Stimulated activated CD4-positive, alpha-beta T cell treated with anti-CD3 and anti-CD28 coated beads, Interleukin-4, amount 100 ng/mL, for 4 hours (primary cell): ENCODE measurements around the gene FADS6.

Experiments
- DNase-seq, 2 experiments: peaks; one replicate each; pipeline ENCODE4 v3.0.0-alpha.2; 2020

The FADS6 gene

DNA sequence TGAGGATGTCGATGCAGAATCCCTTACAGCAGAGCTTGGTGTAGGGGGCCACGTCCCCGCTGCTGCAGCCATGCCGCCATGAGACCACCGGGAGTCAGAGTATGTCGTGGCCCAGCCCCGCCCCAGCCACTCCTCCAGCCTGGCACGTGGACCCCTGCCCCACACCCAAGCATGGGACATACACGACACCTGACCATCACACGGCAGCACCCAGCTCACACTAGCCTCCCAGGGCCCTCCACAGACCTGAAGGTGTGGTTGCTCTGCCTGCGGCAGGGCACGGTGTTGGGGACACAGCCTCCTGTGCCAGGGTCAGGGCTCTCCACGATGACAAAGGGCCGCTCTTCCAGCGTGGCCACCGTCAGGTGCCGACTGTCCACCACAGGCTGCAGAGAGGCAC is 43.1 kb downstream of the FADS6 start:
- no peak for DNase-seq

DNA sequence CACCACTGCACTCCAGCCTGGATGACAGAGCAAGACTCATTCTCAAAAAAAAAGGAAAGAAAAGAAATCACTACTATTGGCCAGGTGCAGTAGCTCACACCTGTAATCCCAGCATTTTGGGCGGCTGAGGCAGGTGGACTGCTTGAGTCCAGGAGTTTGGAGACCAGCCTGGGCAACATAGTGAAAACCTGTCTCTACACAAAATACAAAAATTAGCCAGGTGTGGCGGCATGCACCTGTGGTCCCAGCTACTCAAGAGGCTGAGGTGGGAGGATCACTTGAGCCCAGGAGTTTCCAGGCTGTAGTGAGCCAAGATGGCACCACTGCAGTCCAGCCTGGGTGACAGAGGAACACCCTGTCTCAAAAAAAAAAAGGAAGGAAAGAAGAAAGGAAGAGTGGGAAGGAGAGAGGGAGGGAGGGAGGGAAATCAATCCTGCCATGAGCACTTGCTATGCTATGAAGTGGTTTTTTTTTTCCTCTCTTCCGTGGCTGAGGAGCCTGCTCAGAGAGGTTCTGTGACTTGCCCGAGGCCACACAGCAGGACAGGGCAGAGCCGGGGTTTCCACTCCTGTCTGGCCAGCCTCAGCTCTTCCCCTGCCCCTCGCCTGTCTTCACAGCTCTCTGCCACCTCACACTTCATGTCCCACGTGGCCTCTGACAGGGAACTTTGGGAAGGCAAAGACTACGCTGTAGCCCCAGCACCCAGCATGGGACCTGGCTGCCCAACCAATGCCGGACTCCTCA is 44.6 kb downstream of the FADS6 start:
- DNase-seq = no peak

DNA sequence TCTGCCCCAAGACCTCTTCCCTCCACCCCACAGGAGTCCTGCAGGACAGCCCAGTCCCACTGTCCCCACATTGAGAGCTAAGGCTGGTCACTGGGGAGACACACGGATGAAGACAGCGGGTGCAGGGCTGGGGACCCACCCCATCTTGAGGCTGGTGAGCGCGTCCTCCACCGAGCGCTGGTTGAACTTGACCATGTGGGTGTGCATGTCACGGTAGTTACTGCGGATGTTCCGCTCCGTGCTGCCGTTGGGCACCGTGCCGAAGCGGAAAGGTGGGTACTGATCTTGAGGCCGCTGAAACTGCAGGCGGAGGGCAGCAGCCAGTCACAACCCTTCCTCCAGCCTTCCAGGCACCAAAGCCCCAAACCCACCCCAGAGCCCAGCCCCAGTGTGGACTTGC is 46.8 kb downstream of the FADS6 start:
- no peak for DNase-seq

DNA sequence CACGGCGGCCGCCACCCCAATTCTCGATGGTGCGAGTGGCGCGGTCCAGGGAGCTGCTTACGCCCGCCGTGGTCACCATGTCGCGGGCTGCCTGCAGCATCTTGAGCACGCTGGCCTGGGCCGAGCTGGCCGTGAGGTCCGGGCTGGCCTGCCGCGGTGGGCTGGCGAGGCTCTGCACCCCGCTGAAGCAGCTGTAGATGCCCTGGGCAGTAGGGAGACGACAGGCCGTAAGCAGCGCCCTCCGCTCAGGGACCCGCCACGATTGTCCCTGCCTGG is 50.1 kb downstream of the FADS6 start:
- DNase-seq = no peak

DNA sequence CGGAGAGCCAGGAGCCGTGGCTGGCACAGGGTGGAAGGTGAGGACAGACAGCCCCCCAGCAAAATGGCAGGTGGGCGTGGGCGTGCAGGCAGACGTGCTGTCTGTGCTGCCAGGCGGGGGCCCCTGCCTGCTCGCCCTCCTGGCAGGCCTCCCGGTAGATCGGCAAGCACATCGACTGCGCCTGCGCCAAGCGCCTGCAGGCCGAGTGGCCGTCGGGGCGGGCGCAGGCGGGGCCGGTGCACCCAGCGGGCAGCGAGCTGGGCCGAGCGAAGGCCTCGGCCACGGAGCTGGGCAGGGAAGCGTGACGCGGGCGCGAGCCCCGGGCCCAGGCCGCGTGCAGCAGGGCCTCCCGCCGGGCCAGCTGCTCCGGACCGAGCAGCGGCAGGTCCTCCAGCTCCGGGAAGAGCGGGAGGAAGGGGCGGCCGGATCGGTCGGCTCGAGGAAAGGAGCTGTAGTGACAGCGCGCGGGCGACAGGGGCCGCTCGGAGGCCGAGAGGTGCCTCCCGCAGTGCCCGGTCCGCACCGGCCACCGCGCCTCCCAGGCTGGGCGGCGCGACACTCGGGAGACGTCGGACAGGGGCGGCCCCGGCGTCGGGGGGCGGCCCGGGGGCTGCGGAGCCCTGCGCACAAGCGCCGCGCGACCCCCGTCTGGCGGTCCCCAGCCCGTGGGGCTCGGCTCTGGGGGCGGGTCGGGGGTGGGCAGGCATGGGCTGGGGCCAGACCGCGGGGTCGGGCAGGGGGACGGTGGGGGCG is 50.7 kb downstream of the FADS6 start:
- no peak for DNase-seq

DNA sequence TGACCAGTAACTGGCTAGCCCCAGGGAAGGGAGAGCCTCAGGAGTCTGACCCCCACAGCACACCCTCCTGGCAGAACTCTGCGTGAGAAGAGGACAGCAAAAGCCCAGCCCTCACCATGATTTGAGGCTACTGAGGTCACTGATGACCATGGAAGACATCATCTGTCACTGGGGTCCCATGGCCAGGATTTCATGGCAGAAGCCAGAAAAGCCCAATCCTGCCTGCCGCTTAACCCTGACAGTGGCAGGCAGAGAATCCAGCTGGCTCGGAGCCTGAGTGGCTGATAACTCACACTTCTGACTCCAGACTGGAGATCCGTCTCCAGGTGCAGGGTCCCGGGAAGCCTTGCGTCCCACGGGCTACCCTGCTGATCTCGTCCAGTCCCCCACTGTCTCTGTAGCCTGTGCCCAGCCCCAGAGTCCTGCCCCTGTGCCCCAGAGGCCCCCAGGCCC is 51.3 kb downstream of the FADS6 start:
- no peak for DNase-seq

DNA sequence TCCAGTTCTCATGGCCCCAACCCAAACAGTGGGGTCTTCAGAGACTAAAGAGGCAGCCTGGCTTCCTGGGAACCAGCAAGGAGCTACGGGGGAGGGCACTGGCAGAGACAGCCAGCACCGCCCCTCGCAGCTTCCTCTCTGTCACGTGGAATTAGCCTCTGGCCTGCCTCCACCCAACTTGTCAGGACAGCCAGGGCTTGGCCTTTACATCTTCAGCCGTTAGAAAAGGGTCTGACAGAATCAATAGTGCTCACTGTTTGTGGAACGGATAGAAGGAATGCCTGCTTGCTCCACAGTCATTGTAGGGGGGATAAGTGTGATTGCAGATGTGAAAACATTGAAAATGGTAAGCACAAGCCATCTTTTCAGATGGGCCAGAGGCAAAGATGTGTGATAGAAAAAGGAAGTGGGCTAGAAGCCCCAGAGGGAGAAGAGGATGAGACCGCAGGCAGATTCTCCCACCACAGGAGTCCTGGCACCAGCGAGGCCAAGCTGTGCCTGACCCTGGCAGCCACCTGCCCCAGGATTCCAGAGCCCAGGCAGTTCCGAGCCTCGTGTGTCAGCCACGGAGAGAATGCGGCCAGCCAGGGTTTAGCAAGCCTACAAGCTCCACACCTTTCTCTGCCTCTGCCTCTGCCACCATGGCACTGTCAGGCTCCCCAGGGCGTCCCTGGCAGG is 52.3 kb downstream of the FADS6 start:
- no peak for DNase-seq

DNA sequence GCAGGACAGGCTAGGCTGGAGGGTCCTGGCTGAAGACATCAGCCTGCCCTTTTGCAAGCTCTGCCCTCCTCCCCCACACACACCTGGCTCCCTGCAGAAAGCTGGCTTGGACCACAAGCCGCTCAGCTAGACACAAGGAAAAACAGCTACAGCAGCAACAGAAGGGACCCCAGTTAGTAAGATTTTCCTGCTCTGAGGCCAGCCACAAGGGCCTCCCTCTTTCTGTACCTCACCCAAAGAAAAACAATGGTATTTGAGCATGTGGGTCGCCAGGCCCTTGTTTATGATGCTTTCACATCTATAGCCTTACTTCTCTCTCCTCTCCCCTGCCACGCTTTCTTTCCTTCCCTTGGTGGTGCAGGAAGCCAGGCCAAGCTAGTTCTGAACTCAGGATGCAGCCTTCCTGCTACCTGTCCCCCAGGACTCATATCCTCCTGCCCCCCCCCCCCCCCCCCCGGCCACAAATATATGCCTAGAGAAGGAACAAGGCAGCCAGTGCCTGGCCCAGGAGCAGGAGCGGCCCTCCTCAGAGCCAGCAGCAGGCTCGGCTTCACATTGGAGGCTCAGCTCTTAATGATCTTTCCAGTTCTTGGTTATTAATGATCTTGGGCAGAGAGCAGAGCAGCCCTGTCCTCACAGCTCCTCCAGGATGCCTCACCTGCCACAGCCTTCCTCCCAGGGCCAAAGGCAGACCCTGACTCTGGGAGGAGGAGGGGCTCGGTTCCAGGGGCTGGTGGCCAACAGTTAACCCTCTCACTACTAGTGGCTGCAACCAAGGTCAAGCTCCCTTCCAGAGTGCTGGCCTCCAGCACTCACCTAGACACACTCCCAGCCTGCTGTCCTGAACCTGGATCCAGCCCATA is 53.2 kb downstream of the FADS6 start:
- DNase-seq = no peak

DNA sequence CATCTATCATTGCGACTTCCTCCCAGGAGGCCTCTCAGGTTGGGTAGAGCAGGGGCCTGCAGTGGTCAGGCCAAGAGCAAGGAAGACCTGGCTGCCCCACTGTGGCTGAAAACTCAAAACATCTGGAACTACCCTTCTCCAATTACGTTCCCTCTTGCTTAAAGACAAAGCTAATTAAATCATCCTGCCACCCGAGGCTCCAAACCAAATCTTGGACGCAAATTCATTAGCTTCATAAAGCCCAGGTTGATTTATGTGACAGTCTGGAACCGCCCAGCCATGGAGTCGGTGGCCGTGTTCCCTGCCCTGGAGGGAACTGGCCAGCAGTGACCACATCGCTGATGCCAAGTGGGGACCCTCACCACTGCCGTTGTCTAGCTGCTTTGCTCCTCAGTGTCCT is 55.2 kb downstream of the FADS6 start:
- DNase-seq = no peak

DNA sequence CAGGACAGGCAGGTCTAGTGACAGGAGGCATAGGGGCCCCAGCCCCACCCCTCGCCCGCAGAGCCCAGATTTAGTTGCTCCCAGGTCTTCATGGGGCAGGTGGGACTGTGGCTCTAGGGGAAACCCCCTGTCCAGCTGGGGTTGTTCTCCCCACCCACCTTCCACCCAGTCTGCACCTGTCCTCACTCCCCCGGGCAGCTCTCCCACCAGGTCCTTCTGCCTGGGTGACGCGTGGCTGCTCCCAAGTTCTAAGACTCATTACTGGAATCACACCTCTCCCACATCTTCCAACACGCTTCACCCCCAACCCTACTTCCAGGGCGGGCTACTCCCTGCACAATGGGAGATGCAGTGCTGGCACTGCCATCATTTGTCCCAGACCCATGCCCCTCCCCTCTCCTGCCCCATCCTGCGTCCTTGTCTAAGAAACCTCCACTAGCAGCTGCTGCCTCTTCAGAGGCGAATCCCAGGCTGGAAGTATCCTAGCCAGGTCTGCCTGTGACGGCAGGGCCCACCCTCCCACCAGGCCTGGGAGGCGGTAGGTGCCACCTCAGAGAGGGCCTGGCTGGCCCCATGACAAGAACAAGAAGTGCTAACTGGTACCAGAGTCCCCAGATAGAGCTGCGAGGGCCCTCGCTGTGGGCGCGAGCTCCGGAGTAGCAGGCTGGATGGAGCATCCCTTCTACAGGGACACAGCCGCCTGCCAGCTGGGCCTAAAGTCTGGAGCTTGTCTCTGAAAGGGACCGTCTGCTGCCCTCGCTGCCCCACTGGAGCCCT is 56.6 kb downstream of the FADS6 start:
- no peak for DNase-seq

DNA sequence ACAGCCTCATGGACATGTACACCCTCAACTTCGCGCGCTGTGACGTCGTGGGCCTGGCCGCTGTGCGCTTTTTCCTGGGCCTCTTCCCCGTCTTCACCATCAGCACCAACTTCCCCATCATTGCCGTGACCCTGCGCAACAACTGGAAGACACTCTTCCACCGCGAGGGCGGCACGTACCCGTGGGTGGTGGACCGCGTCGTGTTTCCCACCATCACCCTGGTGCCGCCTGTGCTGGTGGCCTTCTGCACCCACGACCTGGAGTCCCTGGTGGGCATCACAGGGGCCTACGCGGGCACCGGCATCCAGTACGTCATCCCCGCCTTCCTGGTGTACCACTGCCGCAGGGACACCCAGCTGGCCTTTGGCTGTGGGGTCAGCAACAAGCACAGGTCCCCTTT is 57.2 kb downstream of the FADS6 start:
- DNase-seq = no peak

DNA sequence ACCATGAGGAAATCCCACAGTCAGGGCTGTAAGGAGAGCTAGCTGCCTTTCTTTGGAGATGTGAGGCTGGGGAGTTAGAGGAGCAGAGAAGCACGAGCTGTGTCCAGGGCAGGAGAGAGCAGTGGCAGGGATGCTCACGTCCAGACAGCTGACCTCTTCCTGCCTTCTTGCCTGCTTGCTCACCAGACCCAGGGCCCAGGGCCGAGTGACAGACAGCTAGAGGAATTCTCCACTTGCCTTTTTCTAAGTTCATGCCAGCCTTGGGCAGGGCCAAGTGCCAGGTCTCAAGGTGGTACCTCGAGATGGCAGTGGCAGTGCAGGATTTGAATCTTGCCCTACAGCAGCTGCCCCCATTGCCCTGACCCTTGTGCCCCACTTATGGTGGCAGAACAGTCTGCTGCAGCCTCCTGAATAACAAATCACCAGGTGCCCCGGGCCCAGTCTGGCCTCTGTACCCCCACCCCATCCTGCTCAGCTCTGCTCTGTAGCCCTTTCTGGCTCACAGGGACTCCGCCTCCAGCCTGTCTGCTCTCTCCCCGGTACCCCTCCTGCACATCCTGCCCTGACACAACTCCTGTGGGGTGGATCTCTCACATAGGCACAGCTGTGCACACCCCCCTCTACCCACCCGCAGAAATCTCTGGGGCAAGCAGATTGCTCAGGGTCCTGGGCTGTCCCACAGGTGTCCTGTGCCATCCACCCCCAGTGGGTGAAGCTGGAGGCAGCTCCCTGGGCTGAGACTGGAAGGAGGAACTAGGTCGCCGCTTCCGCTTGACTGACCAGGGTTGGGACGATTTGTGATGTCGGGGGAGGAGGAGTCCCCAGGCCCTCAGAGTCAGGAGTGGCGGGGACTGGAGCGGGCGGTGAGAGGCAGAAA is 59.7 kb downstream of the FADS6 start:
- DNase-seq = no peak

DNA sequence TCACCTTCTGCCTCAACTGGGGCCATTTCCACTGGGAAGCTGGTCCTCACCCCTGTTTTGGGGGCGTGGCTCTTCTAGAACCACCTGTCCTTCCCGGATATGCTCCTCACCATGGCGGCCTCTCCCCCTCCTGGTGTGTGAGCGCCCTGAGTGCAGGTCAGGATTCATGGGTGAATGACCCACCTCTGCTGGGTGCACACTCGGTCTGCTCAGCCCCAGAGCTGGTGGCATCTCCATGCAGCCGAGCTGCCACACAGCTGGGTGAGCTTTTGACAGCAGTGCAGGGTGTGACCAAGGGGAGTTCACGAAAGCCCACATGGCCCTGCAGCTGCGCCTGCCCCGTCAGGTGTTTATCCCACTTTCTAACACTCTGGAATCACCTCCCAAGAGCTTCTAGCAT is 61.0 kb downstream of the FADS6 start:
- DNase-seq = no peak

DNA sequence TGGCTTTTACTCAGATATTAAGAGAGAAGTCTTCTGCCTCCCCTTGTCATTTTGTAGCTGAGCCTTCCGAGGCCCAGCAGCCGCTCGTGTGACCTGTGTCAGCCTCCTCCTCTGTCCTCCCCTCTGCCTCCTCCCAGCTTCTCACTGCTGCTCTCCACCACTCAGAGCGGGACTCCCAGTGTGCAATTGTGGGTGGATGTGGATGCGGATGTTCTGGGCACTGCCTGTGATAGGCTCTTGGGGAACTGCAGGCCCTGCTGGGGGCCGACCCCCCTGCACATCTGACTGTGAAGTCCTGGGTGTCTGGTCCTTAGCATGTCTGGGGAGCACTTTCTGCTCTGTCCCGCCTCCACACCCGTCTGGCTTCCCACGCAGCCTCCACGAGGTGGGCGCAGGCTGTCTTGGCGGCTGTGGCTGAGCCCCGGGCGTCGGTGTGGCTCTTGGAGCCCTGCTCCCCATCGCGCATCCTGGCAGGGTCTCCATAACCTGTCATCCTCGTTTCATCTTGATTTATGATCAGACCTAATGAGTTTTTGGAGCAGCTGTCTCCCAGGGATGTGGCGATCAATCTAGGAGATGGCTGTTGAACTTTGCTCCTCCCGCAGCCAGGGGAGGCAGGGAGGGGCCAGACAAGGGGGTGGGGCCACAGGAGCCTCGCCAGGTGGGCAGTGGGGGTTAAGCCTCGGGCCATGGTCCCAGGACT is 61.8 kb downstream of the FADS6 start:
- DNase-seq = no peak

DNA sequence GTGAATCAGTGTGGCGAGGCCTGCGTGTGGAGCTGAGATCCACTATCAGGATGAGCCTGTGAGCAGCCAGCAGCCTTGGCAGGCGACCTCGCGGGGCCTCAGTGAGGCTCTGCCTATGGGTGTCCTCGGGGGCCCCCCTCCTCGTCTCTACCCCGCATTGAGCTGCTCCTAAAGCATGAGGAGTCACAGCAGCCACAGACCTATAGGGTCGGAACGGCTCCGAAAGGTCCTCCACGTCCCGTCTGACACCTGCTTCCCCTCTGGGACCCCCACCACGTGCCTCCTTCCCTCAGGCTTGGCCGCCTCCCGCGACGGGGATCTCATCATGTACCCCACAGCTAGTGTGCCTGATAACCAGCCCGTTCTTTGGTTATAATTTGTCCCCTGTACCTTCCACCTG is 62.6 kb downstream of the FADS6 start:
- no peak for DNase-seq

DNA sequence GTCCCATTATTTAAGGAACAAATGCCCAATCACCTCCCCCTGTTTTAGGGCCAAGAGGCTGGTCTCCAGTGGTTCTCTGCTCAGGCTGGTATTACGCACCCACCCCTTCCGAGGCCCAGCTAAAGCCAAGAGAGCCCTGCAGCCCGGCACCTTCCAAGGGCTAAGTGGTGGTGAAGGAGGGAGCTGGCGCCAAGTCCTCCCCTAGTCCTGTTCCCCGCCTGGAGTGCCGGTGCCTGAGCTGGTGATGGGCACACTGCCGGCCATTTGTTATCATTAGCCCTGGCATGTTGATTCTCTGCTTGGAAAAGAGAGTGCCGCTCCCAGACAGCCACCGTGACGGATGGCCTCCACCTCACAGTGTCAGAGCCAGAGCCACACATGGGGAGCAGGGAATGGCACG is 65.6 kb downstream of the FADS6 start:
- DNase-seq = no peak
